Measurements from ENCODE around the gene CRACR2B.

Gene CRACR2B

GRCh38 chr11:850775-851763 is 23.4 kb downstream of the CRACR2B start:
- H3K27me3 ChIP-seq (replicated peaks), result no peaks in the 10 kb centered on the region
- no peak for DNase-seq
- H3K4me3 ChIP-seq (ENCODE audit: low read depth, low read length), result no peak overlapping the region
- in situ Hi-C loops (cut with HindIII; ENCODE audit: low pct_ligation_motif_present, low sequenced_read_pairs), result no loop called here
- no peaks in the 10 kb centered on the region for H3K36me3 ChIP-seq (replicated peaks)
- peak; percentile 23 for TF ChIP-seq CTCF (IDR thresholded peaks at IDR 0.05; ENCODE audit: low read depth, low read length, missing control alignments)
- H3K27ac ChIP-seq, result no peak overlapping the region

- TF ChIP-seq CTCF (IDR thresholded peaks at IDR 0.05; ENCODE audit: low read depth, low read length, missing control alignments), result no peak
- no peak for DNase-seq
- no peak overlapping the region for H3K27ac ChIP-seq
- H3K4me3 ChIP-seq (ENCODE audit: low read depth, low read length), result no peak overlapping the region
- no peaks in the 10 kb centered on the region for H3K36me3 ChIP-seq (replicated peaks)
- in situ Hi-C loops (cut with HindIII; ENCODE audit: low pct_ligation_motif_present, low sequenced_read_pairs), result no loop called here
- H3K27me3 ChIP-seq (replicated peaks), result no peaks in the 10 kb centered on the region
These were observed 25.0 kb downstream of the CRACR2B start for GRCh38 chr11:852762-853161.

GRCh38 chr11:853682-854448 is 26.1 kb downstream of the CRACR2B start:
- in situ Hi-C loops (cut with HindIII; ENCODE audit: low pct_ligation_motif_present, low sequenced_read_pairs), result no loop called here
- Histone ChIP-seq H3K27me3 (replicated peaks) (no peaks in the 10 kb centered on the region), H3K36me3 (replicated peaks) (no peaks in the 10 kb centered on the region), H3K4me3 (ENCODE audit: low read depth, low read length) (no peak overlapping the region), H3K27ac (no peak overlapping the region)
- DNase-seq, result no peak
- no peak for TF ChIP-seq CTCF (IDR thresholded peaks at IDR 0.05; ENCODE audit: low read depth, low read length, missing control alignments)

GRCh38 chr11:854601-855329 is 27.0 kb downstream of the CRACR2B start:
- no peak overlapping the region for H3K4me3 ChIP-seq (ENCODE audit: low read depth, low read length)
- H3K27me3 ChIP-seq (replicated peaks), result no peaks in the 10 kb centered on the region
- TF ChIP-seq CTCF (IDR thresholded peaks at IDR 0.05; ENCODE audit: low read depth, low read length, missing control alignments), result no peak
- no peak overlapping the region for H3K27ac ChIP-seq
- no peaks in the 10 kb centered on the region for H3K36me3 ChIP-seq (replicated peaks)
- no peak for DNase-seq
- in situ Hi-C loops (cut with HindIII; ENCODE audit: low pct_ligation_motif_present, low sequenced_read_pairs), result no loop called here

GRCh38 chr11:855330-855674 is 27.6 kb downstream of the CRACR2B start:
- H3K36me3 ChIP-seq (replicated peaks), result no peaks in the 10 kb centered on the region
- no peak for TF ChIP-seq CTCF (IDR thresholded peaks at IDR 0.05; ENCODE audit: low read depth, low read length, missing control alignments)
- no peak overlapping the region for H3K27ac ChIP-seq
- in situ Hi-C loops (cut with HindIII; ENCODE audit: low pct_ligation_motif_present, low sequenced_read_pairs), result no loop called here
- DNase-seq, result no peak
- no peak overlapping the region for H3K4me3 ChIP-seq (ENCODE audit: low read depth, low read length)
- H3K27me3 ChIP-seq (replicated peaks), result no peaks in the 10 kb centered on the region
